Ishikawa (cell line): Measurements from ENCODE around the gene SIMC1.

Source experiments
- CEBPB ChIP-seq: IDR thresholded peaks from 2 replicates; pipeline ENCODE4 v1.6.1; 2012
- CREB1 ChIP-seq: IDR thresholded peaks from 2 replicates; pipeline ENCODE4 v1.6.1; 2012; ENCODE audit warnings: low read depth
- EGR1 ChIP-seq: IDR thresholded peaks from 2 replicates; pipeline ENCODE4 v1.6.1; 2012
- EP300 ChIP-seq: IDR thresholded peaks from 2 replicates; pipeline ENCODE4 v1.6.1; 2012; ENCODE audit warnings: borderline replicate concordance
- FOXM1 ChIP-seq: IDR thresholded peaks from 2 replicates; pipeline ENCODE4 v1.6.1; 2012; ENCODE audit warnings: low read depth, borderline replicate concordance
- MAX ChIP-seq: IDR thresholded peaks from 2 replicates; pipeline ENCODE4 v1.6.1; 2012
- NFIC ChIP-seq: IDR thresholded peaks from 2 replicates; pipeline ENCODE4 v1.6.1; 2012
- RAD21 ChIP-seq: IDR thresholded peaks from 2 replicates; pipeline ENCODE4 v1.6.1; 2012; ENCODE audit warnings: low read depth
- REST ChIP-seq: IDR thresholded peaks from 2 replicates; pipeline ENCODE4 v1.6.1; 2012; ENCODE audit warnings: low read depth, mild to moderate bottlenecking
- TAF1 ChIP-seq: IDR thresholded peaks from 2 replicates; pipeline ENCODE4 v1.6.1; 2012; ENCODE audit warnings: low read depth, mild to moderate bottlenecking
- TCF12 ChIP-seq: IDR thresholded peaks from 2 replicates; pipeline ENCODE4 v1.6.1; 2012; ENCODE audit warnings: low read depth
- TEAD4 ChIP-seq: IDR thresholded peaks from 2 replicates; pipeline ENCODE4 v1.6.1; 2012
- USF1 ChIP-seq: IDR thresholded peaks from 2 replicates; pipeline ENCODE4 v1.6.1; 2012
- YY1 ChIP-seq: IDR thresholded peaks from 2 replicates; pipeline ENCODE4 v1.6.1; 2012; ENCODE audit warnings: low read depth
- ZBTB7A ChIP-seq: IDR thresholded peaks from 2 replicates; pipeline ENCODE4 v1.6.1; 2012; ENCODE audit warnings: low read depth

SIMC1 gene

GRCh38 chr5:176373100-176373818 is 135.0 kb downstream of the SIMC1 start:
- TF ChIP-seq TEAD4, result no peak
- no peak for TF ChIP-seq TCF12
- no peak for TF ChIP-seq TAF1
- no peak for TF ChIP-seq MAX
- no peak for TF ChIP-seq NFIC
- no peak for TF ChIP-seq ZBTB7A
- TF ChIP-seq CREB1, result no peak
- no peak for TF ChIP-seq EGR1

GRCh38 chr5:176379881-176380280 is 141.7 kb downstream of the SIMC1 start:
- no peak for TF ChIP-seq CREB1
- no peak for TF ChIP-seq CEBPB
- TF ChIP-seq EGR1, result no peak
- no peak for TF ChIP-seq RAD21
- no peak for TF ChIP-seq TAF1
- TF ChIP-seq YY1, result no peak
- TF ChIP-seq TEAD4, result no peak
- TF ChIP-seq USF1, result no peak

GRCh38 chr5:176381423-176381822 is 143.2 kb downstream of the SIMC1 start:
- TF ChIP-seq NFIC (no peak), TAF1 (no peak), ZBTB7A (no peak), FOXM1 (no peak), EGR1 (no peak), RAD21 (no peak), TEAD4 (no peak), CREB1 (no peak), YY1 (no peak), REST (no peak), MAX (no peak), USF1 (no peak), TCF12 (no peak), EP300 (no peak), CEBPB (no peak)

GRCh38 chr5:176381979-176382378 is 143.8 kb downstream of the SIMC1 start:
- TF ChIP-seq MAX (no peak), ZBTB7A (no peak), EP300 (no peak), NFIC (no peak), CEBPB (no peak)

GRCh38 chr5:176382721-176383120 is 144.5 kb downstream of the SIMC1 start:
- TF ChIP-seq EGR1, result no peak
- no peak for TF ChIP-seq CREB1
- no peak for TF ChIP-seq EP300
- no peak for TF ChIP-seq FOXM1
- TF ChIP-seq TCF12, result no peak
- no peak for TF ChIP-seq MAX
- no peak for TF ChIP-seq CEBPB
- TF ChIP-seq YY1, result no peak
- no peak for TF ChIP-seq ZBTB7A
- no peak for TF ChIP-seq NFIC
- TF ChIP-seq RAD21, result no peak
- TF ChIP-seq USF1, result no peak
- TF ChIP-seq REST, result no peak
- TF ChIP-seq TEAD4, result no peak
- TF ChIP-seq TAF1, result no peak
